K562 (cell line): ENCODE measurements around the gene NOL12. TPM values are rescaled to one million over a fixed set of nuclear protein-coding genes. Genes with fewer than 3 reads are reported as not detected.

Experiments
- BRCA1 ChIP-seq, 2 experiments: fragments of 450-650 bp in 1 of 2; sonication (generic) in 1 of 2; formaldehyde crosslinking in 1 of 2; IDR thresholded peaks; 2 replicates each; pipeline versions ENCODE4 v1.5.0 to v1.6.1; 2017 to 2020; ENCODE audit warnings: mild to moderate bottlenecking in 1 of 2, missing genetic modification reagents in 1 of 2
- CHD1 ChIP-seq: fragments of 200-600 bp; sonication (generic); IDR thresholded peaks from one replicate; pipeline ENCODE4 v1.6.1; 2012; ENCODE audit warnings: mild to moderate bottlenecking, moderate library complexity, low read length, inconsistent platforms
- KDM4B ChIP-seq, 2 experiments: fragments of 450-650 bp in 1 of 2; sonication (generic) in 1 of 2; IDR thresholded peaks; 2 replicates each; pipeline ENCODE4 v1.6.1; 2016 to 2017; ENCODE audit warnings: borderline replicate concordance in 2 of 2, antibody characterized with exemption in 1 of 2, low read depth in 1 of 2, mild to moderate bottlenecking in 1 of 2
- PHB2 ChIP-seq: fragments of 450-650 bp; IDR thresholded peaks from 2 replicates; pipeline ENCODE4 v1.6.1; 2017; ENCODE audit warnings: low read depth
- POLR2AphosphoS5 ChIP-seq: IDR thresholded peaks from 2 replicates; pipeline ENCODE4 v1.6.1; 2011; ENCODE audit warnings: mild to moderate bottlenecking, low read depth, low read length, moderate library complexity; ENCODE audit not compliant: control insufficient read depth, insufficient read depth
- POLR2H ChIP-seq: IDR thresholded peaks from 2 replicates; pipeline ENCODE4 v1.6.1; 2016; ENCODE audit warnings: missing genetic modification characterization, low read depth, mild to moderate bottlenecking, control low read depth, missing compliant biosample characterization, moderate library complexity
- PREB ChIP-seq: sonication (generic); formaldehyde crosslinking; IDR thresholded peaks from 2 replicates; pipeline ENCODE4 v1.8.1; 2023; ENCODE audit warnings: mild to moderate bottlenecking, missing genetic modification reagents
- RBFOX2 ChIP-seq: fragments of 200-400 bp; formaldehyde crosslinking; IDR thresholded peaks from 2 replicates; pipeline ENCODE4 v1.6.1; 2017; ENCODE audit warnings: low read depth, mild to moderate bottlenecking, low read length, moderate library complexity
- SMAD3 ChIP-seq: fragments of 450-650 bp; formaldehyde crosslinking; conservative IDR thresholded peaks from 2 replicates; pipeline ENCODE4 v1.4.0; 2020; ENCODE audit warnings: mild to moderate bottlenecking
- ZBTB40 ChIP-seq, 2 experiments: fragments of 450-650 bp in 1 of 2; sonication (generic) in 1 of 2; formaldehyde crosslinking in 1 of 2; IDR thresholded peaks; 2 replicates each; pipeline versions ENCODE4 v1.7.1 to v1.9.0; 2016 to 2022; ENCODE audit warnings: inconsistent platforms in 1 of 2, mild to moderate bottlenecking in 1 of 2, missing genetic modification reagents in 1 of 2
- ZKSCAN1 ChIP-seq: fragments of 150-350 bp; IDR thresholded peaks from 2 replicates; pipeline ENCODE4 v1.6.1; 2016; ENCODE audit warnings: low read depth, low read length
- ZNF133 ChIP-seq: fragments of 250-450 bp; sonication (Bioruptor Pico); IDR thresholded peaks from 2 replicates; pipeline ENCODE4 v1.4.0; 2020; ENCODE audit warnings: mild to moderate bottlenecking
- polyA plus RNA-seq, 8 experiments: library from polyadenylated mRNA; depleted of rRNA in 4 of 8; stranded (reverse) in 5 of 8; unstranded in 3 of 8; fragments of >200 nt; fragmentation: Nextera tagmentation in 2 of 8; fragmentation: Illumina TruSeq in 1 of 8; extraction: Ambion mirVana in 2 of 8; extraction: Trizol in 1 of 8; gene quantifications; 2 replicates each; pipeline versions ENCODE4 v1.2.1 to v1.2.3, GENCODE V29; 2011 to 2014; ENCODE audit warnings: inconsistent platforms in 1 of 8, missing spikeins in 1 of 8
- total RNA-seq, 7 experiments: library from RNA; depleted of rRNA in 6 of 7; stranded (reverse); fragments of >200 nt in 6 of 7; fragmentation: Illumina TruSeq in 2 of 7; extraction: Trizol in 2 of 7; gene quantifications; 2 replicates each; pipeline versions ENCODE4 v1.2.1 to v1.2.3, GENCODE V29; 2011 to 2021; ENCODE audit warnings: low replicate concordance in 1 of 7
- TF ChIP-seq, protein P1 (sequence below): fragments of 250-450 bp; sonication (Bioruptor Pico); IDR thresholded peaks from 2 replicates; pipeline ENCODE4 v1.4.0; 2020
- TF ChIP-seq, protein P2 (sequence below): fragments of 450-650 bp; formaldehyde crosslinking; IDR thresholded peaks from 2 replicates; pipeline ENCODE4 v1.4.0; 2022; ENCODE audit warnings: mild to moderate bottlenecking, moderate library complexity

The NOL12 gene
- total and polyA plus RNA-seq, 9 of the 15 experiments (the other 6 are each of a cell fraction or from before 2014, with no cell fraction given), result 2.8 to 40.9 (median 28.5) TPM

GRCh38 chr22:37659066-37659896 is 26.9 kb upstream of the NOL12 start (continued):
- TF ChIP-seq ZBTB40 (IDR thresholded peaks at IDR 0.05), result peak; percentile 50; the same call in 1 of the 2 replicates
- no peak for TF ChIP-seq ZBTB40 (CRISPR knock-in tag; IDR thresholded peaks at IDR 0.05)
- no peak for TF ChIP-seq PREB (CRISPR knock-in tag)
- no peak for TF ChIP-seq ZNF133 (CRISPR knock-in tag)
- TF ChIP-seq, protein P1, sequence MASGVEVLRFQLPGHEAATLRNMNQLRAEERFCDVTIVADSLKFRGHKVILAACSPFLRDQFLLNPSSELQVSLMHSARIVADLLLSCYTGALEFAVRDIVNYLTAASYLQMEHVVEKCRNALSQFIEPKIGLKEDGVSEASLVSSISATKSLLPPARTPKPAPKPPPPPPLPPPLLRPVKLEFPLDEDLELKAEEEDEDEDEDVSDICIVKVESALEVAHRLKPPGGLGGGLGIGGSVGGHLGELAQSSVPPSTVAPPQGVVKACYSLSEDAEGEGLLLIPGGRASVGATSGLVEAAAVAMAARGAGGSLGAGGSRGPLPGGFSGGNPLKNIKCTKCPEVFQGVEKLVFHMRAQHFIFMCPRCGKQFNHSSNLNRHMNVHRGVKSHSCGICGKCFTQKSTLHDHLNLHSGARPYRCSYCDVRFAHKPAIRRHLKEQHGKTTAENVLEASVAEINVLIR (CRISPR knock-in tag), result no peak
- no peak for TF ChIP-seq PHB2
- TF ChIP-seq, protein P2, sequence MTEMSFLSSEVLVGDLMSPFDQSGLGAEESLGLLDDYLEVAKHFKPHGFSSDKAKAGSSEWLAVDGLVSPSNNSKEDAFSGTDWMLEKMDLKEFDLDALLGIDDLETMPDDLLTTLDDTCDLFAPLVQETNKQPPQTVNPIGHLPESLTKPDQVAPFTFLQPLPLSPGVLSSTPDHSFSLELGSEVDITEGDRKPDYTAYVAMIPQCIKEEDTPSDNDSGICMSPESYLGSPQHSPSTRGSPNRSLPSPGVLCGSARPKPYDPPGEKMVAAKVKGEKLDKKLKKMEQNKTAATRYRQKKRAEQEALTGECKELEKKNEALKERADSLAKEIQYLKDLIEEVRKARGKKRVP (CRISPR knock-in tag), result no peak
- TF ChIP-seq ZKSCAN1, result peak; percentile 93
- TF ChIP-seq KDM4B (IDR thresholded peaks at IDR 0.05; ENCODE audit: borderline replicate concordance in 2 of 2, low read depth in 1 of 2), result no peak
- TF ChIP-seq SMAD3, result no peak
- no peak for TF ChIP-seq BRCA1 (IDR thresholded peaks at IDR 0.05)
- TF ChIP-seq BRCA1 (CRISPR knock-in tag; IDR thresholded peaks at IDR 0.05), result no peak
- TF ChIP-seq CHD1, result peak; percentile 50
- no peak for TF ChIP-seq POLR2H (tag)
- no peak for TF ChIP-seq POLR2AphosphoS5
- 0 out of 2 replicates have a peak, but pooled peaks have one; percentile 9 for TF ChIP-seq RBFOX2
